NT2/D1 (cell line): Measurements from ENCODE around the gene BMP2K.

Experiments used
- SUZ12 ChIP-seq: IDR thresholded peaks from 2 replicates; pipeline ENCODE4 v1.6.1; 2011; ENCODE audit not compliant: insufficient read length, insufficient read depth; ENCODE audit errors: extremely low read depth
- ZNF274 ChIP-seq: IDR thresholded peaks from 2 replicates; pipeline ENCODE4 v1.6.1; 2011; ENCODE audit warnings: mild to moderate bottlenecking, low read depth, low read length

DNA sequence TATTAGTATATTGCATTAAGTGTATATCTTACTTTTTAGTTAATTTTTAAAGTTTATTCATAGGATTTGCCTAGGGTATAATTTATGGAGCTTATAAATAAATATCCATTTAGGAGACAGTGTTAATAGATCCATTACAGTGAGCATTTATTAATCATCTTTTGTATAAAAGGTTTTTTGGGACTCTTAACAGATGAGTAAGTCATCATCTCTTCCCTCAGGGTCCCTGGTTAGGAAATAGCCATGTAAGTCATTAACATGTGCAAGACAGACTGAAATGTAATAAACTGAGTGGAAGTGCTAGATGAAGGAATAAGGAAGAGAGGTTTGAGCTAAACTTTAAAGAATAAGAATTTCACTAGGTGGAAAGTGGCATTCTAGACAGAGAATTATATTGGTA is 93.9 kb downstream of the BMP2K start:
- TF ChIP-seq SUZ12, result no peak
- no peak for TF ChIP-seq ZNF274
